ENCODE results near the gene NINL. TPM values are rescaled to one million over a fixed set of nuclear protein-coding genes. Genes with fewer than 3 reads are reported as not detected.
"Not testable (repeated sequence)": the region's sequence is repeated elsewhere in the genome, so short reads cannot be mapped to it uniquely, and the experiment has no call there.

The NINL gene
- total RNA-seq, 1 experiment from 2014 or later = 0.19 TPM

- H3K27me3 ChIP-seq (ENCODE audit: low read length) = no peaks in the 10 kb centered on the region
- no peak overlapping the region for H3K27ac ChIP-seq (ENCODE audit: low read length)
- H3K4me3 ChIP-seq (ENCODE audit: low read length) = no peak overlapping the region
- no peaks in the 10 kb centered on the region for H4K20me1 ChIP-seq (ENCODE audit: insufficient read depth, low read depth, low read length)
- H3K79me2 ChIP-seq (ENCODE audit: low read length) = no peaks in the 10 kb centered on the region
- DNase-seq = no peak
- no peaks in the 10 kb centered on the region for H3K9me2 ChIP-seq (replicated peaks; ENCODE audit: insufficient read depth, low read length)
- no peak overlapping the region for H3K4me2 ChIP-seq (ENCODE audit: low read depth, low read length, poor library complexity, severe bottlenecking)
- no peaks in the 10 kb centered on the region for H3K9me3 ChIP-seq (ENCODE audit: low read length)
- no peaks in the 10 kb centered on the region for H3K36me3 ChIP-seq (ENCODE audit: insufficient read depth, low read length)
- H2AFZ ChIP-seq (ENCODE audit: low read length) = no peak overlapping the region
- no peak overlapping the region for H3K9ac ChIP-seq (ENCODE audit: low read length)
- H3K4me1 ChIP-seq (ENCODE audit: low read length) = no peaks in the 10 kb centered on the region
Measured at GRCh38 chr20:25507385-25508082, 77.8 kb downstream of the NINL start.

DNA sequence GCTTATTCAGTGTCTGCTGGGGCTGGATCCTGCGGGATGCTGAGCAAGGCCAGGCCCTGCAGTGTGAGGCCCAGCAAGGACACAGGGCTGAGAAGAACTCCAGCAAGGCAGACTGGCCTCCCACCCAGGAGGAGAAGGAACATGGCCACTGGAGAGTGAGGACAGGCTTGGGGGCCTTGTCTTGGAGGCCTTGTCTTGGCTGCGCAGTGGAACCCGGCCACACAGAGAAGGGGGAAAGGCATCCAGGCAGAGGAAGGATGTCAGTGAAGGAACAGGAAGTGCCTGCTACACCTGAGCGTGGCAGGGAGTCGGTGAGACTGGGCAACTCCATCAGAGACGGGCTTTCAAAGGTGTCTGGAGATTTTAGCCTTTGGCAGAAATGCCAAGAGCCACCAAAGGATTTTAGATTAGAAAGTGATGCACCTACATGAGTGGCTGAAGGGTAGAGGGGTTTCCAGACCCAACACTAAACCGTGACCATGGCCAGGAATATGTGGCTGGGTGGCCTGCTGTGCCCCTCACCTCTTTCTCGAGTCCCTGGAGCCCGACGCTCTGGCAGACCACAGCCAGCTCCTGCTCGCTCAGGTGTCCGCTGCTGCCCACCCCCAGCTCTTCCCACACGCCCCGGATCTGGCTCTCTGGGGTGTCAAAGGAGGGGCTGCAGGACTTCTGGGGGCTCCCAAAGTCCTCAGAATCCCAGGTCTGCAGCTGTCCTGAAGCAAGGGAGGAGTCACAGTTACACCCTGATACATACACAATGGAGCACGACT is 80.8 kb downstream of the NINL start:
- Histone ChIP-seq H3K9me3 (ENCODE audit: low read length) (no peaks in the 10 kb centered on the region), H3K79me2 (ENCODE audit: low read length) (no peaks in the 10 kb centered on the region), H3K4me2 (ENCODE audit: low read depth, low read length, poor library complexity, severe bottlenecking) (no peak overlapping the region), H2AFZ (ENCODE audit: low read length) (no peak overlapping the region), H3K27ac (ENCODE audit: low read length) (no peak overlapping the region), H3K4me3 (ENCODE audit: low read length) (no peak overlapping the region), H4K20me1 (ENCODE audit: insufficient read depth, low read depth, low read length) (no peaks in the 10 kb centered on the region), H3K36me3 (ENCODE audit: insufficient read depth, low read length) (no peaks in the 10 kb centered on the region), H3K27me3 (ENCODE audit: low read length) (no peaks in the 10 kb centered on the region), H3K9ac (ENCODE audit: low read length) (no peak overlapping the region), H3K9me2 (replicated peaks; ENCODE audit: insufficient read depth, low read length) (no peaks in the 10 kb centered on the region), H3K4me1 (ENCODE audit: low read length) (no peaks in the 10 kb centered on the region)
- DNase-seq = no peak

- no peak overlapping the region for H3K27ac ChIP-seq (ENCODE audit: low read length)
- H3K36me3 ChIP-seq (ENCODE audit: insufficient read depth, low read length) = no peaks in the 10 kb centered on the region
- H4K20me1 ChIP-seq (ENCODE audit: insufficient read depth, low read depth, low read length) = no peaks in the 10 kb centered on the region
- no peak overlapping the region for H2AFZ ChIP-seq (ENCODE audit: low read length)
- no peak overlapping the region for H3K4me3 ChIP-seq (ENCODE audit: low read length)
- no peaks in the 10 kb centered on the region for H3K9me2 ChIP-seq (replicated peaks; ENCODE audit: insufficient read depth, low read length)
- no peak for DNase-seq
- H3K79me2 ChIP-seq (ENCODE audit: low read length) = no peaks in the 10 kb centered on the region
- no peaks in the 10 kb centered on the region for H3K9me3 ChIP-seq (ENCODE audit: low read length)
- H3K4me2 ChIP-seq (ENCODE audit: low read depth, low read length, poor library complexity, severe bottlenecking) = no peak overlapping the region
- H3K27me3 ChIP-seq (ENCODE audit: low read length) = no peaks in the 10 kb centered on the region
- no peaks in the 10 kb centered on the region for H3K4me1 ChIP-seq (ENCODE audit: low read length)
- H3K9ac ChIP-seq (ENCODE audit: low read length) = no peak overlapping the region
Measured at GRCh38 chr20:25503936-25504335, 81.4 kb downstream of the NINL start.

GRCh38 chr20:25503051-25503639 is 82.2 kb downstream of the NINL start:
- not testable (repeated sequence) for DNase-seq; H3K4me1 ChIP-seq (ENCODE audit: low read length); H3K4me2 ChIP-seq (ENCODE audit: low read depth, low read length, poor library complexity, severe bottlenecking); H3K79me2 ChIP-seq (ENCODE audit: low read length); H3K27me3 ChIP-seq (ENCODE audit: low read length); H4K20me1 ChIP-seq (ENCODE audit: insufficient read depth, low read depth, low read length); H3K4me3 ChIP-seq (ENCODE audit: low read length); H3K27ac ChIP-seq (ENCODE audit: low read length); H2AFZ ChIP-seq (ENCODE audit: low read length); H3K36me3 ChIP-seq (ENCODE audit: insufficient read depth, low read length); H3K9me3 ChIP-seq (ENCODE audit: low read length); H3K9ac ChIP-seq (ENCODE audit: low read length); H3K9me2 ChIP-seq (replicated peaks; ENCODE audit: insufficient read depth, low read length)

- no peak for DNase-seq
- no peaks in the 10 kb centered on the region for H3K79me2 ChIP-seq (ENCODE audit: low read length)
- no peaks in the 10 kb centered on the region for H4K20me1 ChIP-seq (ENCODE audit: insufficient read depth, low read depth, low read length)
Measured at GRCh38 chr20:25500880-25501351, 84.4 kb downstream of the NINL start.

DNA sequence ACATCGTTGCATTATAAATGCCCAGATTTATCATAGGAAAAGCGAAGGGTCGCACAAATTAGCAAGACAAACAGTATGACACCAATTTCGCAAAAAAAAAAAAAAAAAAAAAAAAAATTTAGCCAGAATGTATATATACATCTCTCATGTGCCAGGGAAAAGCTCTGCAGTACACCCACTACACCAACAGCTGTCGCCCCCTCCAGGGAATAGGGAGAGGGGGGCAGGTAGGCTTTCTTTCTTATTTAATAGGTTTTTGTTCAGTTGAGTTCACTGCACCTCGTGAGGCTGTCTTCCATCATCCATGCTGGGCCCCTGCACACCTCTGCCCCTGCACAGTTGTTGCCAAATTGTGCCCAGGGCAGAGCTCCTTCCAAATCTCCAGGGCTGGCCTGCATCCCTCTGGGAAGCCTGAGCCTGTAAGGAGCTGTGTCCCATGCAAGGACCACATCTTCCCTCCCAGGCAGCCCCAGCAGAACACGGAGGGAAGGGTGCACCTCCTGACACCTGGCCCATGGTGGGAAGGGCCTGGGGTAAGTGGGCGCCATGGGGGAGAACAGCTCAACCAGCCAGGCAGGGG is 85.4 kb downstream of the NINL start:
- H3K4me1 ChIP-seq (ENCODE audit: low read length) = no peaks in the 10 kb centered on the region
- H3K9me3 ChIP-seq (ENCODE audit: low read length) = no peaks in the 10 kb centered on the region
- H3K27ac ChIP-seq (ENCODE audit: low read length) = no peak overlapping the region
- H3K79me2 ChIP-seq (ENCODE audit: low read length) = no peaks in the 10 kb centered on the region
- no peaks in the 10 kb centered on the region for H3K9me2 ChIP-seq (replicated peaks; ENCODE audit: insufficient read depth, low read length)
- no peak overlapping the region for H3K4me3 ChIP-seq (ENCODE audit: low read length)
- H3K27me3 ChIP-seq (ENCODE audit: low read length) = no peaks in the 10 kb centered on the region
- H3K36me3 ChIP-seq (ENCODE audit: insufficient read depth, low read length) = no peaks in the 10 kb centered on the region
- H4K20me1 ChIP-seq (ENCODE audit: insufficient read depth, low read depth, low read length) = no peaks in the 10 kb centered on the region
- H3K4me2 ChIP-seq (ENCODE audit: low read depth, low read length, poor library complexity, severe bottlenecking) = no peak overlapping the region
- no peak for DNase-seq
- H3K9ac ChIP-seq (ENCODE audit: low read length) = no peak overlapping the region
- no peak overlapping the region for H2AFZ ChIP-seq (ENCODE audit: low read length)

More at GRCh38 chr20:25500880-25501351, 84.4 kb downstream of the NINL start:
- no peaks in the 10 kb centered on the region for H3K9me3 ChIP-seq (ENCODE audit: low read length)
- no peaks in the 10 kb centered on the region for H3K4me1 ChIP-seq (ENCODE audit: low read length)
- no peaks in the 10 kb centered on the region for H3K9me2 ChIP-seq (replicated peaks; ENCODE audit: insufficient read depth, low read length)
- H3K27ac ChIP-seq (ENCODE audit: low read length) = no peak overlapping the region
- no peaks in the 10 kb centered on the region for H3K36me3 ChIP-seq (ENCODE audit: insufficient read depth, low read length)
- H2AFZ ChIP-seq (ENCODE audit: low read length) = no peak overlapping the region
- no peaks in the 10 kb centered on the region for H3K27me3 ChIP-seq (ENCODE audit: low read length)
- no peak overlapping the region for H3K4me2 ChIP-seq (ENCODE audit: low read depth, low read length, poor library complexity, severe bottlenecking)
- H3K9ac ChIP-seq (ENCODE audit: low read length) = no peak overlapping the region
- H3K4me3 ChIP-seq (ENCODE audit: low read length) = no peak overlapping the region

GRCh38 chr20:25499031-25499430 is 86.3 kb downstream of the NINL start:
- H3K9me3 ChIP-seq (ENCODE audit: low read length) = no peaks in the 10 kb centered on the region
- no peaks in the 10 kb centered on the region for H3K9me2 ChIP-seq (replicated peaks; ENCODE audit: insufficient read depth, low read length)
- H3K27me3 ChIP-seq (ENCODE audit: low read length) = no peaks in the 10 kb centered on the region
- no peak overlapping the region for H3K27ac ChIP-seq (ENCODE audit: low read length)
- no peak overlapping the region for H3K9ac ChIP-seq (ENCODE audit: low read length)
- H3K4me2 ChIP-seq (ENCODE audit: low read depth, low read length, poor library complexity, severe bottlenecking) = no peak overlapping the region
- H4K20me1 ChIP-seq (ENCODE audit: insufficient read depth, low read depth, low read length) = no peaks in the 10 kb centered on the region
- H3K36me3 ChIP-seq (ENCODE audit: insufficient read depth, low read length) = no peaks in the 10 kb centered on the region
- H3K79me2 ChIP-seq (ENCODE audit: low read length) = no peaks in the 10 kb centered on the region
- H3K4me3 ChIP-seq (ENCODE audit: low read length) = no peak overlapping the region
- no peaks in the 10 kb centered on the region for H3K4me1 ChIP-seq (ENCODE audit: low read length)
- H2AFZ ChIP-seq (ENCODE audit: low read length) = no peak overlapping the region
- DNase-seq = no peak

- Histone ChIP-seq H3K79me2 (ENCODE audit: low read length) (no peaks in the 10 kb centered on the region), H3K4me1 (ENCODE audit: low read length) (no peaks in the 10 kb centered on the region), H3K27me3 (ENCODE audit: low read length) (no peaks in the 10 kb centered on the region), H3K9me2 (replicated peaks; ENCODE audit: insufficient read depth, low read length) (no peaks in the 10 kb centered on the region), H3K9ac (ENCODE audit: low read length) (no peak overlapping the region), H3K4me3 (ENCODE audit: low read length) (no peak overlapping the region), H3K27ac (ENCODE audit: low read length) (no peak overlapping the region), H3K9me3 (ENCODE audit: low read length) (no peaks in the 10 kb centered on the region), H4K20me1 (ENCODE audit: insufficient read depth, low read depth, low read length) (no peaks in the 10 kb centered on the region), H3K36me3 (ENCODE audit: insufficient read depth, low read length) (no peaks in the 10 kb centered on the region), H2AFZ (ENCODE audit: low read length) (no peak overlapping the region), H3K4me2 (ENCODE audit: low read depth, low read length, poor library complexity, severe bottlenecking) (no peak overlapping the region)
- DNase-seq = no peak
Measured at GRCh38 chr20:25498280-25498606, 87.1 kb downstream of the NINL start.
